Activated T-cell treated with anti-CD3 and anti-CD28 coated beads, Interleukin-2, amount 50 U/mL, for 4 hours (primary cell): ENCODE data around the gene CD40LG. TPM values are rescaled to one million over a fixed set of nuclear protein-coding genes. Genes with fewer than 3 reads are reported as not detected.

Experiments used
- ATAC-seq, 2 donors: fragments of 200-7000 bp; cut with Tn5 transposase; one replicate each; pipeline ENCODE4 v1.10.0; 2021
- DNase-seq: peaks from one replicate; pipeline ENCODE4 v3.0.0-alpha.2; 2020
- H3K27me3 Mint-ChIP-seq: one replicate; pipeline ENCODE4 v1.8.0; 2021; ENCODE audit warnings: low read depth, mixed read lengths
- H3K36me3 Mint-ChIP-seq: one replicate; pipeline ENCODE4 v1.8.0; 2022; ENCODE audit warnings: mixed read lengths; ENCODE audit not compliant: insufficient read depth
- H3K4me1 Mint-ChIP-seq: one replicate; pipeline ENCODE4 v1.8.0; 2021; ENCODE audit warnings: low read depth, mixed read lengths
- H3K4me3 Mint-ChIP-seq: one replicate; pipeline ENCODE4 v1.8.0; 2021; ENCODE audit warnings: mild to moderate bottlenecking, moderate library complexity, mixed read lengths
- H3K9me3 Mint-ChIP-seq: one replicate; pipeline ENCODE4 v1.8.0; 2021; ENCODE audit warnings: mixed read lengths
- total RNA-seq, 3 donors: library from RNA; stranded (reverse); gene quantifications; one replicate each; pipeline ENCODE4 v1.2.1, GENCODE V29; 2021

The CD40LG gene
- total RNA-seq, 3 donors from 2014 or later: 99.9 to 139 (median 115) TPM

DNA sequence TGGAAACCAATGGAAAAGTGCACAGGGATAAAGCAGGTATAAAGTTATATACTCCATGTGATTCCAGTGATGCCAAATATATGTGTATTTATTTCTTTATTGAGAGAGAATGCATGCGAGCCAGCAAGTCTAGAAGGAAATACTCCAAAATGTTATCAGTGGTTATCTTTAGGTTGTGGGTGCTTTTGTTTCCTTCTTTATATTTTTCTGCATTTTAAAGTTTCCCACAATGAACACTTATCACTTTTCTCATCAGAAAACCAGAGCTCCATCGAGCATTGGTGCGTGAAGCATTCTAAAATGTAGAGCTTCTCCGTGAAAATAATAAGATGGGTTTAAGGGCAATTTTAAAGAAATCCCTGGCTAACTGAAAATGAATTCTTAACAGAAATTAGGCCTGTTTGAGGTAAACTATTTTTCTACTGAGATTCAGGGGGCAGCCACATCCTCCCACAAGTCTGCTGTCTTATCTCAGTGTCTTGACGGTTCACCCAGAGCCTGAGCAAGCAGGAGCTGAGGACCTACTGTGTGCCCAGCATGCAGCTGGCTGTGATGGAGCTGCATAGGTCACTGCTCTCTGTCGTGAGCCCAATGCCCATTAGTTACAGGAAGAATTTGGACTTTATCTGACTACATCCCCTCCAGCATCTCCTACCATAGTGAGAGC, 18.7 kb upstream of the CD40LG start:
- DNase-seq: no peak
- H3K9me3 Mint-ChIP-seq: no peaks in the 10 kb centered on the region
- peaks cover 83% of the 10 kb centered on the region for H3K4me1 Mint-ChIP-seq
- no peaks in the 10 kb centered on the region for H3K27me3 Mint-ChIP-seq
- no peak for ATAC-seq
- peak overlapping the region; percentile 56 for H3K4me3 Mint-ChIP-seq
- no peaks in the 10 kb centered on the region for H3K36me3 Mint-ChIP-seq

- Mint-ChIP-seq H3K4me1 (peaks cover 84% of the 10 kb centered on the region), H3K36me3 (no peaks in the 10 kb centered on the region), H3K4me3 (no peak overlapping the region), H3K27me3 (no peaks in the 10 kb centered on the region), H3K9me3 (no peaks in the 10 kb centered on the region)
- ATAC-seq (no peak), DNase-seq (no peak)
These were observed 17.1 kb upstream of the CD40LG start for GRCh38 chrX:136630881-136631280.

DNA sequence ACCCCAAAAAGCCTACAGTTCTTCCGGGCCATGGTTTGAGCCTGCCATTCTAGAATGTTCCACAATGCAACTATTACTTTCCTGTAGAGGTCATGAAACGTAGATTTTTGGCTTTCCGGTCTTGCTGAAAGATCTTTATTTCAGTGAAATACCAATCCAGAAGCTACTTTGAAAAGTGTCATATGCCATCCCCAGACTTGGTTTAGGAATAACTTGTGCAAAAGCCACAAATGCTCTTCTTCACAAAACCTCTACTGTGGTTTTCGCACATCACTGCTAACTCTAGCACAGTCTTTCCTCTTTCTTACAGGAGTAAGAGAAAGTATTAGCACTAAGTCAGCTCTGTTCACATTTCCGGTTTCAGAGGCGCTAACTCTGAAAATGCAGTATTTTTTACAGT, 12.7 kb upstream of the CD40LG start:
- no peak for DNase-seq

GRCh38 chrX:136636121-136636520, 11.8 kb upstream of the CD40LG start:
- Mint-ChIP-seq H3K4me1 (peaks cover 80% of the 10 kb centered on the region), H3K9me3 (no peaks in the 10 kb centered on the region), H3K27me3 (no peaks in the 10 kb centered on the region), H3K4me3 (peak overlapping the region; percentile 70), H3K36me3 (no peaks in the 10 kb centered on the region)
- DNase-seq (no peak), ATAC-seq (no peak)

More for the DNA sequence above, 12.7 kb upstream of the CD40LG start:
- ATAC-seq: peak; percentile 78 to 81
- no peaks in the 10 kb centered on the region for H3K9me3 Mint-ChIP-seq
- H3K4me3 Mint-ChIP-seq: peak overlapping the region; percentile 70
- H3K4me1 Mint-ChIP-seq: peaks cover 81% of the 10 kb centered on the region
- H3K36me3 Mint-ChIP-seq: no peaks in the 10 kb centered on the region
- H3K27me3 Mint-ChIP-seq: no peaks in the 10 kb centered on the region

DNA sequence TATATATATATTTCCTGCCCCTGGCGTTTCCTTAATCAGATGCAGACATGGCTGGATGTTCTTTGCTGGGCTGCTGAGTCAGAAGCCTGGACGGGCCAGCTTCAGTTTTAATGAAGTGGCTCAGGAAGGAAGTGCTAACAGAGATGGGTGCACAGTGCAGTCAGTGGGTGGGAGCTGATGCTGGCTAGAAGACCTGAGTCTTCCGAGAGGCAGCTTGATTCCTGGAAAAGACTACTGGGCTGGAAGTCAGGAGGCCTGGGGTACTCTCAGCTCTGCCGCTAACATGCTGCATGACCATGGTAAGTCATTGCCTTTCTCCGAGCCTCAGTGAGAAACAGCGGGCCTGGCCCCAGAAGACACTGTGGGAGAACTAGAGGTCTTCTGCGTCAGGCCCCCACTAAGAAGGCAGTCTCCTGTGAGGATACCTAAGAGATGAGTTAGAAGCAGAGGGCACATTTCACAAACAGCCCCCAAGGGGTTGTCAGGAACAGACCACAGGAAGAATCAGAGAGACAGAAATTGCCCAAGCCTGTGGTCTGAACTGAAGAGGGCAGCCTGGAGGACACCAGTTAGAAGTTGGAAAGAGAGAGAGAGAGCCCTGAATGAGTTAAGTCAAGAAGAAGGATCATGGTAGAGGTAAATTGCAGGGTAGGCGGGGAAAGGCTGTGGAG, 8.3 kb upstream of the CD40LG start:
- Mint-ChIP-seq H3K4me3 (peak overlapping the region; percentile 87), H3K27me3 (no peaks in the 10 kb centered on the region), H3K4me1 (peaks cover 84% of the 10 kb centered on the region), H3K9me3 (no peaks in the 10 kb centered on the region), H3K36me3 (no peaks in the 10 kb centered on the region)
- DNase-seq (no peak), ATAC-seq (no peak)

GRCh38 chrX:136643243-136643642, 4.7 kb upstream of the CD40LG start:
- ATAC-seq: peak; percentile 20 to 45

DNA sequence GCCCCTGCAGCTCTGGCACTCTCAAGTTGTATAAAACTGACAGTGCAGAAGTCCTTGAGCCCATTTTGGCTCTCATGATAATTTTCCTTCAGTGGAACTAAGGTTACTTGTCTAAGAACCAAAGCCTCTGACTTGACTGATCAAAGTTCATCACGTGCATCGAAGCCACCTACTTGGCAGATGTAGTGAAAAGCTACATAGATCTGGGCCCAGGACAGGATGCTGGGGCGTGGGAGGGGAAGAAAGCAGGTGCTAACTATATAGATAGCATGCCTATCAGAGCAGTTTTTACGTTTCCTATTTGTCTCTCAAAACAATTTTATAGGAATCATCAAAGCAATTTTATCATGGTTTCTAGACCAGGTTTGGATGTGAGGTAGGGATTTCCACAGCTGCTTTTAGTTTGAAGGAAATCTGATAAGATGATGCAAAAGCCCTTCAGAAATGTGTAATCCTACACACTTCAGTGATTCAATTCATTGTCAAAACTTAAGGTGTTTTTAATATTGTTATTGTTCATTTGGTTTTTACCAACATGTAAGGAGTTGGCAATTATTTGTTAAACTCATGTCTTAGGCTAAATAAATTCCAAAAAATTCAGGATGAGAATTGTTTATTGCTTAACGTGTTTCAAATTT, 1.2 kb upstream of the CD40LG start:
- ATAC-seq: peak; percentile 54 to 60
- Mint-ChIP-seq H3K9me3 (no peaks in the 10 kb centered on the region), H3K36me3 (peaks cover 24% of the 10 kb centered on the region), H3K4me3 (peak overlapping the region; percentile 46), H3K27me3 (no peaks in the 10 kb centered on the region), H3K4me1 (peaks cover 47% of the 10 kb centered on the region)
- peak; percentile 43 for DNase-seq

More at GRCh38 chrX:136643243-136643642, 4.7 kb upstream of the CD40LG start:
- H3K9me3 Mint-ChIP-seq: no peaks in the 10 kb centered on the region
- H3K36me3 Mint-ChIP-seq: no peaks in the 10 kb centered on the region
- peaks cover 77% of the 10 kb centered on the region for H3K4me1 Mint-ChIP-seq
- H3K27me3 Mint-ChIP-seq: no peaks in the 10 kb centered on the region
- no peak overlapping the region for H3K4me3 Mint-ChIP-seq
- DNase-seq: no peak

- Mint-ChIP-seq H3K4me1 (peaks cover 43% of the 10 kb centered on the region), H3K9me3 (no peaks in the 10 kb centered on the region), H3K27me3 (no peaks in the 10 kb centered on the region), H3K36me3 (peaks cover 60% of the 10 kb centered on the region), H3K4me3 (peak overlapping the region; percentile 95)
- ATAC-seq (no peak), DNase-seq (no peak)
These were observed 2.9 kb downstream of the CD40LG start for GRCh38 chrX:136650811-136651210.

- peaks cover 46% of the 10 kb centered on the region for H3K4me1 Mint-ChIP-seq
- peaks cover 80% of the 10 kb centered on the region for H3K36me3 Mint-ChIP-seq
- ATAC-seq: peak; percentile 52 to 58
- H3K9me3 Mint-ChIP-seq: no peaks in the 10 kb centered on the region
- H3K4me3 Mint-ChIP-seq: peak overlapping the region; percentile 95
- H3K27me3 Mint-ChIP-seq: no peaks in the 10 kb centered on the region
- no peak for DNase-seq
These were observed 5.1 kb downstream of the CD40LG start for GRCh38 chrX:136652822-136653723.

GRCh38 chrX:136656361-136656964, 8.5 kb downstream of the CD40LG start:
- ATAC-seq: peak in 1 of 2 donors; percentile 12
- peak overlapping the region; percentile 95 for H3K4me3 Mint-ChIP-seq
- no peaks in the 10 kb centered on the region for H3K9me3 Mint-ChIP-seq

GRCh38 chrX:136658151-136658550, 10.2 kb downstream of the CD40LG start:
- H3K36me3 Mint-ChIP-seq: peaks cover 62% of the 10 kb centered on the region

More at GRCh38 chrX:136656361-136656964, 8.5 kb downstream of the CD40LG start:
- Mint-ChIP-seq H3K4me1 (peaks cover 73% of the 10 kb centered on the region), H3K36me3 (peaks cover 78% of the 10 kb centered on the region), H3K27me3 (no peaks in the 10 kb centered on the region)
- no peak for DNase-seq

DNA sequence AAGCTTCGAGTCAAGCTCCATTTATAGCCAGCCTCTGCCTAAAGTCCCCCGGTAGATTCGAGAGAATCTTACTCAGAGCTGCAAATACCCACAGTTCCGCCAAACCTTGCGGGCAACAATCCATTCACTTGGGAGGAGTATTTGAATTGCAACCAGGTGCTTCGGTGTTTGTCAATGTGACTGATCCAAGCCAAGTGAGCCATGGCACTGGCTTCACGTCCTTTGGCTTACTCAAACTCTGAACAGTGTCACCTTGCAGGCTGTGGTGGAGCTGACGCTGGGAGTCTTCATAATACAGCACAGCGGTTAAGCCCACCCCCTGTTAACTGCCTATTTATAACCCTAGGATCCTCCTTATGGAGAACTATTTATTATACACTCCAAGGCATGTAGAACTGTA, 11.2 kb downstream of the CD40LG start:
- H3K4me3 Mint-ChIP-seq: peak overlapping the region; percentile 95
- H3K27me3 Mint-ChIP-seq: no peaks in the 10 kb centered on the region
- peak; percentile 54 to 72 for ATAC-seq
- peaks cover 59% of the 10 kb centered on the region for H3K36me3 Mint-ChIP-seq
- no peaks in the 10 kb centered on the region for H3K9me3 Mint-ChIP-seq
- no peak for DNase-seq
- peaks cover 80% of the 10 kb centered on the region for H3K4me1 Mint-ChIP-seq

More at GRCh38 chrX:136658151-136658550, 10.2 kb downstream of the CD40LG start:
- Mint-ChIP-seq H3K9me3 (no peaks in the 10 kb centered on the region), H3K27me3 (no peaks in the 10 kb centered on the region), H3K4me1 (peaks cover 80% of the 10 kb centered on the region), H3K4me3 (peak overlapping the region; percentile 95)
- DNase-seq (no peak), ATAC-seq (peak; percentile 26 to 39)

GRCh38 chrX:136660896-136661295, 12.9 kb downstream of the CD40LG start:
- DNase-seq (no peak), ATAC-seq (no peak)
- Mint-ChIP-seq H3K4me1 (peaks cover 80% of the 10 kb centered on the region), H3K36me3 (peaks cover 52% of the 10 kb centered on the region), H3K9me3 (no peaks in the 10 kb centered on the region), H3K27me3 (no peaks in the 10 kb centered on the region), H3K4me3 (peak overlapping the region; percentile 20)
